Renal cortex interstitium (tissue), 11 donors: Measurements from ENCODE around the gene OCLN. TPM values are rescaled to one million over a fixed set of nuclear protein-coding genes. Genes with fewer than 3 reads are reported as not detected.
"Not testable (repeated sequence)": the region's sequence is repeated elsewhere in the genome, so short reads cannot be mapped to it uniquely, and the experiment has no call there.

ENCODE experiments used
- DNase-seq, 11 donors: peaks; one replicate each; pipeline ENCODE4 v3.0.0-alpha.2; 2013; ENCODE audit warnings: low read depth in 9 of 11, low spot score in 4 of 11; ENCODE audit errors: extremely low read depth in 1 of 11
- polyA plus RNA-seq, 3 donors: library from polyadenylated mRNA; unstranded; fragments of 120-200 nt; gene quantifications; one replicate each; pipeline ENCODE4 v1.2.1, GENCODE V29; 2013; ENCODE audit not compliant: insufficient read length in 3 of 3

OCLN gene
- polyA plus RNA-seq, 3 donors: 28.6 to 46.1 (median 43.2) TPM

GRCh38 chr5:69566172-69566571 lies 73.6 kb downstream of the OCLN start:
- DNase-seq: not testable (repeated sequence)

- not testable (repeated sequence) for DNase-seq
Measured at GRCh38 chr5:69568072-69568471, 75.5 kb downstream of the OCLN start.

- not testable (repeated sequence) for DNase-seq
Measured at GRCh38 chr5:69583356-69583755, 90.8 kb downstream of the OCLN start.

GRCh38 chr5:69596114-69596840 lies 103.7 kb downstream of the OCLN start:
- DNase-seq: not testable (repeated sequence)

- DNase-seq: not testable (repeated sequence)
Measured at GRCh38 chr5:69601947-69602346, 109.4 kb downstream of the OCLN start.

GRCh38 chr5:69606839-69607238 lies 114.2 kb downstream of the OCLN start:
- not testable (repeated sequence) for DNase-seq

Other genes starting within 250 kb of the OCLN start
- 10 to 100 TPM in 2 of 3 donors, 1 to 10 TPM in 1; 8.3 to 14.8 (median 13.1) TPM for gene CCDC125, start 160.0 kb upstream of the OCLN start, polyA plus RNA-seq
- 10 to 100 TPM; 65.9 to 89.1 (median 73.4) TPM for gene AK6, start 123.3 kb upstream of the OCLN start, polyA plus RNA-seq
- gene TAF9, start 123.3 kb upstream of the OCLN start, polyA plus RNA-seq: 10 to 100 TPM; 52.4 to 66.1 (median 53.3) TPM
- 10 to 100 TPM; 35.4 to 43.3 (median 39.2) TPM for gene RAD17, start 123.0 kb upstream of the OCLN start, polyA plus RNA-seq
- gene MARVELD2, start 77.7 kb upstream of the OCLN start, polyA plus RNA-seq: 10 to 100 TPM; 23.7 to 29.2 (median 24.4) TPM
- gene GTF2H2C, start 67.4 kb downstream of the OCLN start, polyA plus RNA-seq: 10 to 100 TPM; 32.9 to 56.1 (median 50.6) TPM